Natural killer cell (primary cell): Measurements from ENCODE around the gene GPHA2. TPM values are rescaled to one million over a fixed set of nuclear protein-coding genes. Genes with fewer than 3 reads are reported as not detected.

Experiments used
- ATAC-seq, 3 donors: fragments of 150-1000 bp in 2 of 3; fragments of 200-7000 bp in 1 of 3; cut with Tn5 transposase; 1 replicate in 1 of 3; 2 replicates in 2 of 3; pipeline ENCODE4 v1.10.0; 2021; ENCODE audit warnings: mild to moderate bottlenecking in 2 of 3, moderate library complexity in 2 of 3
- DNase-seq, 2 donors: peaks; one replicate each; pipeline versions ENCODE4 v3.0.0 to v3.0.0-alpha.2; 2013 to 2021; ENCODE audit warnings: mixed read lengths in 1 of 2
- H3K27ac ChIP-seq: one replicate; pipeline ENCODE4 v1.5.1; 2013; ENCODE audit warnings: mild to moderate bottlenecking, low read length
- H3K27me3 ChIP-seq: one replicate; pipeline ENCODE4 v1.6.1; 2013; ENCODE audit warnings: low read length; ENCODE audit not compliant: control insufficient read depth, insufficient read depth
- H3K36me3 ChIP-seq: one replicate; pipeline ENCODE4 v1.6.1; 2013; ENCODE audit warnings: low read length; ENCODE audit not compliant: control insufficient read depth, insufficient read depth
- H3K4me1 ChIP-seq: one replicate; pipeline ENCODE4 v1.6.1; 2013; ENCODE audit warnings: low read length; ENCODE audit not compliant: control insufficient read depth, insufficient read depth
- H3K4me3 ChIP-seq: one replicate; pipeline ENCODE4 v1.5.1; 2013; ENCODE audit warnings: low read length
- H3K9me3 ChIP-seq: one replicate; pipeline ENCODE4 v1.6.1; 2013; ENCODE audit warnings: low read length; ENCODE audit not compliant: control insufficient read depth, insufficient read depth
- H3K27ac Mint-ChIP-seq, 2 donors: one replicate each; pipeline ENCODE4 v1.8.0; 2022; ENCODE audit warnings: mild to moderate bottlenecking in 2 of 2, mixed read lengths in 2 of 2, moderate library complexity in 1 of 2
- H3K27me3 Mint-ChIP-seq, 2 donors: one replicate each; pipeline ENCODE4 v1.8.0; 2022; ENCODE audit warnings: low read depth in 2 of 2, mixed read lengths in 2 of 2
- H3K36me3 Mint-ChIP-seq: one replicate; pipeline ENCODE4 v1.8.0; 2022; ENCODE audit warnings: mixed read lengths
- H3K4me1 Mint-ChIP-seq, 2 donors: one replicate each; pipeline ENCODE4 v1.8.0; 2022; ENCODE audit warnings: mixed read lengths in 2 of 2
- H3K4me3 Mint-ChIP-seq: one replicate; pipeline ENCODE4 v1.8.0; 2022; ENCODE audit warnings: mild to moderate bottlenecking, moderate library complexity, mixed read lengths
- H3K9me3 Mint-ChIP-seq, 2 donors: one replicate each; pipeline ENCODE4 v1.8.0; 2022; ENCODE audit warnings: mixed read lengths in 2 of 2
- CTCF ChIP-seq: fragments of 200-600 bp; IDR thresholded peaks from one replicate; pipeline ENCODE4 v1.8.0; 2022; ENCODE audit warnings: antibody characterized with exemption
- WGBS: methylation state at CpG from one replicate; pipeline ENCODE4 v1.1.7; 2013; ENCODE audit warnings: missing lambda C conversion rate; ENCODE audit not compliant: insufficient coverage; 5-methylcytosine and 5-hydroxymethylcytosine counted together
- intact Hi-C: fragments of 100-400 bp; cut with micrococcal nuclease; formaldehyde crosslinking; loops from one replicate; pipeline ENCODE4 v1.14.2; 2022
- total RNA-seq, 4 donors: library from RNA; stranded (reverse); fragments of 120-200 nt in 1 of 4; gene quantifications; one replicate each; pipeline versions ENCODE4 v1.2.3 to v1.2.4, GENCODE V29; 2013 to 2022

Gene GPHA2
- total RNA-seq, 3 donors from 2014 or later (not counting 1 experiment from before 2014, with no cell fraction given): not detected

DNA sequence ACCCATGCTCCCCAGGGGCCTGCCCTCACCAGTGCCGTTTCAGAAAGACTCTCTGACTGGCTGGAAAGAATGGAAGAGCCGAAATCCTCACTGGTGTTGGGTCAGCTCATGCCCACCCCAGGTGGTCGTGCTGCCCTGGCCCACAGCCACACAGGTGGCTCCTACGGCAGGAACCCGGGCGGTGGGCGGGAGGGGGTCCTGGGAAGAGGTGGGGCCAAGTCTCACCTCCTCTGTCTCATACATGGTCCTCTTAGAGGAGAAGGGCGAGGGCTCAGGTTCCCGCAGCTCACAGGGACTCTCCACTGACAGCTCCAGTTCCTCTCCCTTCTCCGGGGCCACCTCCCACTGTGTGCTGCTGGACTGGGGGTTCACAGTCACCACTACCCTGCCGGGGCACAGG is 26.9 kb downstream of the GPHA2 start:
- Histone ChIP-seq H3K9me3 (no peaks in the 10 kb centered on the region), H3K4me1 (no peaks in the 10 kb centered on the region), H3K36me3 (peaks cover 77% of the 10 kb centered on the region), H3K27ac (no peak overlapping the region), H3K27me3 (no peaks in the 10 kb centered on the region), H3K4me3 (no peak overlapping the region)
- WGBS: 97% methylated on average over 11 of the region's 11 CpGs
- no peak overlapping the region for H3K27ac Mint-ChIP-seq
- H3K4me1 Mint-ChIP-seq: peaks cover 0 to 8% of the 10 kb centered on the region in 2 donors
- H3K36me3 Mint-ChIP-seq: no peaks in the 10 kb centered on the region
- H3K4me3 Mint-ChIP-seq: no peak overlapping the region
- no peak for TF ChIP-seq CTCF
- no peaks in the 10 kb centered on the region for H3K9me3 Mint-ChIP-seq
- no peaks in the 10 kb centered on the region for H3K27me3 Mint-ChIP-seq
- intact Hi-C loops: no loop called here
- no peak for DNase-seq
- ATAC-seq: no peak

GRCh38 chr11:64906314-64906635 is 29.4 kb downstream of the GPHA2 start:
- peaks cover 72% of the 10 kb centered on the region for H3K36me3 ChIP-seq
- 97% methylated on average over 13 of the region's 13 CpGs for WGBS
- Mint-ChIP-seq H3K27ac (no peak overlapping the region), H3K4me1 (no peaks in the 10 kb centered on the region), H3K36me3 (no peaks in the 10 kb centered on the region), H3K4me3 (no peak overlapping the region), H3K9me3 (no peaks in the 10 kb centered on the region), H3K27me3 (no peaks in the 10 kb centered on the region)
- no peak for ATAC-seq
- intact Hi-C loops: no loop called here
- no peaks in the 10 kb centered on the region for H3K27me3 ChIP-seq
- DNase-seq: no peak
- no peak overlapping the region for H3K4me3 ChIP-seq
- H3K4me1 ChIP-seq: no peaks in the 10 kb centered on the region
- no peaks in the 10 kb centered on the region for H3K9me3 ChIP-seq
- no peak for TF ChIP-seq CTCF
- H3K27ac ChIP-seq: no peak overlapping the region

DNA sequence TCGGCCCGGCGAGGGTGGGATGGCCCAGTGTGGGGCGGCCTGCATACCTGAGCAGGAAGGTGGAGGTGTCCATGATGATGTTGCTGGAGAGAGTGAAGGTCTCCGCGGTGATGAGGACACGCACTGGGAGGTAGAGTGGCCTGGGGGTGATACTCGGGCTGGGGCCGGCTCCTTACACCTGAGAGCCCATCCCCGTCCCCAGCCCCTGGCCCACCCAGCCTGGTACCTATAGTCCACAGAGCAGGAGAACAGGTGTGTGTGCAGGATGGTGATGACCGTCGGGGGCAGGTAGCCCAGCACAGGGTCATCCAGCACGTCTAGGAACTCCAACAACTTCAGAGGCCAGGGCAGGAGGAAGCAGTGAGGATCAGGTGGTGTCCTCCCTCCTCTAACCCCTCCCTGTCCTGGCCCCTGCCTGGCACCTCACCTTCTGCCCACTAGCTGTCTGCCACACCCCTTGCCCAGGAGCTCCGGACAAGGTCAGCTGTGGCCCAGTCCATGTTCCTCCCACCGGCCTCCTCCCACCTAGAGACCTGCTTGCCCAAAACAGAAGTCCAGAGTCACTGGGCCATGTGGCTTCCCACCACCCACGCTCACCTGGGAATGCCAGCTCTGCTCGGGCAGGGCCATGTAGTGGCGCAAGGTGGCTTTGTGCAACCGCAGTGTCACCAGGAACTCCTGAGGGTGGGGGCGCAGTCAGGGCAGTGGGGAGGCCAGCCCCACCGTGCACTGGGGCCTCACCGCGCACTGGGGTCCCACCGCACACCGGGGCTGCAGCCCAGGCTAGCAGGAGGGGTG is 30.0 kb downstream of the GPHA2 start:
- 96% methylated on average over 25 of the region's 25 CpGs for WGBS
- no peak for TF ChIP-seq CTCF
- H3K36me3 ChIP-seq: peaks cover 67% of the 10 kb centered on the region
- no peaks in the 10 kb centered on the region for H3K9me3 Mint-ChIP-seq
- no peak overlapping the region for H3K4me3 Mint-ChIP-seq
- H3K27ac Mint-ChIP-seq: peak overlapping the region in 1 of 2 donors; percentile 8
- no peaks in the 10 kb centered on the region for H3K27me3 ChIP-seq
- no peak overlapping the region for H3K4me3 ChIP-seq
- H3K9me3 ChIP-seq: no peaks in the 10 kb centered on the region
- ATAC-seq (peak in 1 of 3 donors; percentile 10), DNase-seq (no peak)
- no peaks in the 10 kb centered on the region for H3K27me3 Mint-ChIP-seq
- H3K27ac ChIP-seq: no peak overlapping the region
- H3K36me3 Mint-ChIP-seq: no peaks in the 10 kb centered on the region
- no peaks in the 10 kb centered on the region for H3K4me1 Mint-ChIP-seq
- no peaks in the 10 kb centered on the region for H3K4me1 ChIP-seq
- intact Hi-C loops: no loop called here

GRCh38 chr11:64903291-64903833 is 32.3 kb downstream of the GPHA2 start:
- Histone ChIP-seq H3K4me3 (no peak overlapping the region), H3K27ac (no peak overlapping the region), H3K9me3 (no peaks in the 10 kb centered on the region), H3K27me3 (no peaks in the 10 kb centered on the region), H3K4me1 (peaks cover 4% of the 10 kb centered on the region), H3K36me3 (peaks cover 59% of the 10 kb centered on the region)
- DNase-seq: no peak
- H3K4me1 Mint-ChIP-seq: peaks cover 0 to 5% of the 10 kb centered on the region in 2 donors
- H3K27ac Mint-ChIP-seq: no peak overlapping the region
- WGBS: 97% methylated on average over 23 of the region's 23 CpGs
- intact Hi-C loops: no loop called here
- no peak for ATAC-seq
- H3K27me3 Mint-ChIP-seq: no peaks in the 10 kb centered on the region
- H3K36me3 Mint-ChIP-seq: no peaks in the 10 kb centered on the region
- no peaks in the 10 kb centered on the region for H3K9me3 Mint-ChIP-seq
- H3K4me3 Mint-ChIP-seq: no peak overlapping the region
- TF ChIP-seq CTCF: no peak
